Hippocampal formation (tissue), 2 donors: ENCODE measurements around the gene SUSD5.
"Not testable (repeated sequence)": the region's sequence is repeated elsewhere in the genome, so short reads cannot be mapped to it uniquely, and the experiment has no call there.

ENCODE experiments used
- DNase-seq, 2 donors: peaks; one replicate each; lab custom pipeline; 2025; lab: John Stamatoyannopoulos, UW

SUSD5 gene

GRCh38 chr3:33194303-33194702 is 24.3 kb downstream of the SUSD5 start:
- no peak for DNase-seq

GRCh38 chr3:33187368-33187634 is 31.3 kb downstream of the SUSD5 start:
- DNase-seq = no peak

DNA sequence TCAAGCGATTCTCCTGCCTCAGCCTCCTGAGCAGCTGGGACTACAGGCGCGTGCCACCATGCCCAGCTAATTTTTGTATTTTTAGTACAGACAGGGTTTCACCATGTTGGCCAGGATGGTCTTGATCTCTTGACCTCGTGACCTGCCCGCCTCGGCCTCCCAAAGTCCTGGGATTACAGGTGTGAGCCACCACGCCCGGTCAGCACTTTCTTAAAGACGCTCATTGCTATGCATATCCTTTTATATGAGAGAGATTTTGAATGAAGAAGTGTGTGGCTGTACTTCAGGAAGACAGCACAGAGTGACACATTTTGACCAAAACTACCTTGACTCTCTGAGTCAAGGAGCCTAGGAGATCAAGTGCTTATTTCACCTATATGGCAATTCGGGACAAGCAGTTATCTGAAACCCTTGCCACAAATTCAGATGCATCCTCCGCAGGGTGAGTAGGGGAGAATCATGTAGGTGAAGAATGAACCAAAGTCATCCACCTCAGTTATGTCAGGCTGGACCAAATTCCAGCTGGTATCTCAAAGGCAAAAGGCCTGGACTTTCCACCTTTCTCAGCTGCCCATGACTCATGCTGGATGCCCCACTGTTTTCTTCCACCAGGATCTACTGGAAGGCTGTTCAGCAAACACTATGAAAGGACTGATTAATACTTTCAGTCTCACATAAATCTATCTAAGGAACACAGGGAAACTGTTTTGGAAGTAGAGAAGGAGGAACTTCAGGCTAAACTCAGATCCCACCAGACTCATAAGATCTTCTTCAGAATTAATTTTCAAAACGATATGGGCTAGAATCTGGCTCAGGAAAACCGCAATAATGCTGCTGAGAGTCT is 31.9 kb downstream of the SUSD5 start:
- no peak for DNase-seq

DNA sequence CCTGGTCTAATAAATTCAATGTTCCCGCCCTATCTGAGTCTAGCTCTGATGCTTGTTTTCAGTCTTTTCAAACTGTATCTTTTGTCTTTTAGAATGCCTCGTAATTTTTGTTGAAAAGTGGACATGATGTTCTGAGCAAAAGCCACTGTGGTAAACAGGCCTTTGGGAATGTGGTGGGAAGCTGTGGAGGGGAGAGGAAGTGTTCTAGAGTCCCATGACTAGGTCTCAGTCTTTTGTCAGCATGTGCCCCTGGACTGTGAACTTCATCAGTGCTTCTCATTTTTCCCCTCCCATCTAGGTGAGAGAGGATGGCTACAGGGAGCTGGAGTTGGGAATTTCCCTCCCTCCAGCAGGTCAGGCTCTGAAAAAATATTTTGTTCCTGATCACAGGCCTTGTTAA is 33.7 kb downstream of the SUSD5 start:
- DNase-seq = no peak

DNA sequence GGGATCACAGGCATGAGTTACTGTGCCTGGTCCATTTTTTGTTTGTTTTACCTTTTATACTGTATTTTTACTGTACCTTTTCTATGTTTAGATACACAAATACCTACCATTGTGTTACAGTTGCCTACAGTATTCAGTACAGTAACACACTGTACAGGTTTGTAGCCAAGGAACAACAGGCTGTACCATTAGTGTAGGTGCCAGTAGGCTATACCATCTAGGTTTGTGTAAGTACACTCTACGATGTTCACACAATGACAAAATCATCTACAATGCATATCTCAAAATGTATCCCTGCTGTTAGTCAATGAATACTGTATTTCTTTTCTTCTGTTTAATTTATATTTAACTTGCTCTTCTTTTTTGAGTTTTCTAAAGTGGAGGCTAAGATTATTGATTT is 37.0 kb downstream of the SUSD5 start:
- DNase-seq = not testable (repeated sequence)

- DNase-seq = no peak
Measured at GRCh38 chr3:33181229-33181628, 37.4 kb downstream of the SUSD5 start.

DNA sequence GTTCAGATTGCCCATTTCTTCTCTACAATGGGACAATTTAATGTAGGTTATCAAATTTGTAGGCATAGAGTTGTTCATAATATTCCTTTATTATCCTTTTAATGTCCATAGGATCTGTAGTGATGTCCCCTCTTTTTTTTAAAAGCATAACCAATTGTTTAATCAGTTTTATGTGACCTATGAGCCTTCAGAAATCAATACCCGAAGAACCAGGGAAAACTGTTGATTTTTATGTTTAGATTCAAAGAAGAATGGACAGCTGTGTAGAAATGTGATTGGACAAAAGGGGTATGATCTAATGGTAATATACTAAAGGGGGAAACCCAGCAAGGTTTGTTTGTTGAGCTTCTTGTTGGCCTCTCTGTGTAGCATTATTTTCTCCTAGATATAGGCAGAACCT is 39.5 kb downstream of the SUSD5 start:
- DNase-seq = no peak

DNA sequence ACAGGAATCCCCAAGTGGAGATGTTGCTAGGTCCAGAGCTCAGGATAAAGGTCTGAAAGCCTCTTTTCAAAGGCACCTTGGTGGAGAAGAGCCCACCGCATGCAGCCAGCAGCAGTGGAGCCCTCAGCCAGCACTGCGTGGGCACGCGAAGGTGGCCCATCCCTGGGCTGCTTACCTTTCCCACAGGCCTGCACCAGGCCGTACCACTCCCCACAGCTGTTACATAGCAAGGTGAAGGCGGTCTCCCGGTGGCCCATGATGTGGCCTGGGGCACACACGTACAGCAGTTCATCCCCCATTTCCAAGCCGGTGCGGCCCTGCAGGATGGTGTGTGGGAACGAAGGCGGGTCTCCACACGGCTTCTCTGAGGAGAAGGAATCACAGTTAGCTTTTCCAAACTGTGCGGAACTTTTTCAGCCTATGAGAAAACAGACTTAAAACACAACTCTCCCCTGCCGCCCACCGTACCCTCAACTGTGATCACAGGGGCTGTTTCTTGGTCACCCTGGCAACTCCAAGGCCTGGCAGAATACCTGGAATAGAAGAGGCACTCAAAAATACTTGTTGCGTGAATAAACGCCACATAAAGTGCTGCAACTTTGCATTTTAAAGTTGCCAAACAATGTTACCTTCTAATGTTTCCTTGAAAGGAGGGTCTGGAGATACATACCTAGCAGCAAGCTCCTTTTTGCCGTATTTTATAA is 43.7 kb downstream of the SUSD5 start:
- no peak for DNase-seq

DNA sequence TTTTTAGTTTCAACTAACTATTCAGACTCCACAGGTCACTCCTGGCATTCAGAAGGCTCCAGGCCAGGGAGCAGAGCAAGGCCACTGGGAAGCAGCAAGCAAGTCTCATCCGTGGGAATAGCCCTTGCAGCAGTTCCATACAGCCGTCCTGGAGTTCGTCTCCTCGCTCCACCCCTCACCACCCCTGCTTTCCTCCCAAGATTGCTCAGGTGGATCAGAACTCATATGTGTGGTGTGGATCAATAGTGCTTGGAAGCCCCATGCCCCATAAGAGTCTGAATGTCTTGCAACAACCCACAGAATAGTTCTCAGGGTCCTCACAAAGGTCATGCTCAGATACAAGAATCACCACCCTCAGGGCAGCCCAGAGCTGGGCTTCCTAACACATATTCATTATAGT is 44.5 kb downstream of the SUSD5 start:
- no peak for DNase-seq

DNA sequence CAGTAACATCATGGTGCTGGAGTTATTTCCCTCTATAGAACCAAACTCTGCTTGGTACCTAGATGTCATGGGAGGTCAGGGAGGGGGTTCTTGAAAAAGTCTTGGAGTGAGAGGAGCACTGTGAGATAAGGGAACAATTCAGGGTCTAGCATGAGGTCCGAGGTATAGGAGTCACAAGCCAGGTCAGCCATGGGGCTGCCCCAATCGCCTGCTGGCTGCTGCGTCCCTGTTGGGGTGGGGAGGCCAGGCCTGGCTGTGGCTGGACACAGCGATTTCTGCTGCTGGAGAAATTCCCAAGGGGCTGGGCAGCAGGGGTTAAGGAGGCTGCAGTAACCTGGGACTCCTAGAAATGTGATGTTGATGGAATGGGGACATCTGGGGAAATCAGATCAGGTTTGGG is 44.9 kb downstream of the SUSD5 start:
- no peak for DNase-seq

DNA sequence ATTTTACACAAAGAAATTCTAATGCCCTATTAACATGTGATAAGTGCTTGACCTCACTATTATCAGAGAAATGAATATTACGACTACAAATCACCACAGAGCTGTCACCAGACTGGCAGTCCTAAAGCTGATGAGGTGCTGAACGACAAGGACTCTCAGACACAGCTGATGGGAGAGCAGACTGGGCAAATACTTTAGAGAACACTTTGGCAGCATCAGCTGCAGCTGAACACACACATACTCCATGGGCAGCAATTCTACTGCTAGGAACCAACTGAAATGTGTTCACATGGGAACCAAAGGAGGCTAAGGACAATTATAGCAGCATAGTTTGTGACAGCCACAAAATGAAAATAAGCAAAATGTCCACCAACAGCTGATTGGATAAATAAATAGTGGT is 45.5 kb downstream of the SUSD5 start:
- no peak for DNase-seq

DNA sequence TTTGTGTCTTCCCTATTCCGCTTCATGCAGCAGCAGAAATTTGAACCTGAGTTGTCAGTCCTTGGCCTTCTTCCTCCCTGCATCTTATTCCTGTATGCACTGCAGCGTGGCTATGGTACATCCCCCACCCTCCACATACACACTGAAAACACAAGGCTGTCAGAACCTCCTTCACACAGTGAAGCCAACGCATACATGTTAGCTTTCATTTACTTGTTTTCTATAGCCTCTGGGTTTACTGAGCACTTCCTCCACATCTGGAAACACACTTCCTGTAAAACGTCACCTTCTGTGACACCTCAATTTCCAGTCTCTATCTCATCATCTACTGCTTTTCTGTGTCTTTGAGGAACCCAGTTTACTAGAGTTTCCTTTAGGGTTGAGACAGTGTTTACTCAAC is 47.0 kb downstream of the SUSD5 start:
- no peak for DNase-seq

DNA sequence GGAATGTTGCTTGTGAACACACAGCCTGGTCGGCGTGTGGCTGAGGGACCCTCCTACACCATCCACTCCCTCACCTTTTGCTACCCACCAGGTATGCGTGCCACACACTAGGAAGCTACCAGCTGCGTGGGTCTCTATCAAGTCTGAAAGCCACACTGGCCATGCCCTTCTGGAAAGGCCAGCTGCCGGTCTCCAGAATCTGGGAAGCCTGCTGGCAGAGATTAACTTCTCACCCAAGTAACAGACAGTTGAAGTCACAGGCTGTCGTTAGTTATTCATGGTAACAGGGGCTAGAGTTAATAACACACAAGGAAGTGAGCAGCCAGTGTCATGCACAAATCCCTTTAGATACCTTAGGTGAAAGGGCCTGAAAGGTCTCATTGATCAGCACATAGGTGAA is 48.1 kb downstream of the SUSD5 start:
- no peak for DNase-seq

GRCh38 chr3:33167716-33168336 is 50.8 kb downstream of the SUSD5 start:
- no peak for DNase-seq

DNA sequence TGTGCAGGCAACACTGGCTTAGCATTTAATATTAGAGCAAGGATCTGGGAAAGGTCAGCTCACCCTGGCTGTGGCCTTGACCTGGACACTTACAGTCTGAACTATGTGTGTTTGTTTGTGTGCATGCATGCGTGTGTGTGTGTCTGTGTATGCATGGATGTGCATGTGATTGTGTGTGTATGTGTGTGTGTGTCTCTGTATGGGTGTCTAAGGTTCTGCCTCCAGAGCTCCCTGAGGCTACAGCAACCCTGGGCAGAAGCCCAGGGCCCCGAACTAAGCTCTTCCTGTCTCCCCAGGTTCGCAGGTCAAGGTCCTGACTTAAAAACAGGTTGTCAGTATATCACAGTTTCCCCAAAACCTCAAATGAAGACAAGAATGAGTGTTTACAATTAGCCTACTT is 51.3 kb downstream of the SUSD5 start:
- DNase-seq = no peak

DNA sequence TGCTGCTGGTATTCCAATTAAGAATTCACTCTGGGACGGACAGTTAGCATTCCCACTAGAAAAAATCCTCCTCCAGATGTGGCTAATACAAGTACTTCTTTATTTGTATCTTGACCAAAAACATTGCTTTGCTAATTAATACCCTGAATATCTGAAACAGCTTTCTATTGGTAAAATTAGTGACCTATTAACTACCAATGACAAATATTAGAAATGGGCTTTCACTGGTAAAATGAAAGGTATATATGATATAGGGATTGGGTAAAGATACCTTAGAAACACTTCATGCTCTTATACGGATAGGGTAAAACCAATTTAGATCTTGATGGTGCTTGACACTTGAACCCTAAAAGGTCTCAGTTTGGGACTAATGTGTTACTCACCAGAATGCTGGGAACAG is 52.5 kb downstream of the SUSD5 start:
- DNase-seq = no peak

GRCh38 chr3:33165372-33165771 is 53.2 kb downstream of the SUSD5 start:
- no peak for DNase-seq

DNA sequence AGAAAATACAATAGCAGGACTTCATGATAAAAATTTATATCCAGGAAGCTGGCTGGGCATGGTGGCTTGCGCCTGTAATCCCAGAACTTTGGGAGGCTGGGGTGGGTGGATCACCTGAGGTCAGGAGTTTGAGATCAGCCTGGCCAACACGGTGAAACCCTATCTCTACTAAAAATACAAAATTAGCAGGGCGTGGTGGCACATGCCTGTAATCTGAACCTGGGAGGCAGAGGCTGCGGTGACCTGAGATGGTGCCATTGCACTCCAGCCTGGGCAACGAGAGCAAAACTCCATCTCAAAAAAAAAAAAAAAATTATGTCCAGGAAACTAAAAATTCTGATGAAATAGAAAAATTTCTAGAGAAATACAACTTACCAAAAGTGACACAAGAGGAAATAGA is 56.0 kb downstream of the SUSD5 start:
- not testable (repeated sequence) for DNase-seq

DNA sequence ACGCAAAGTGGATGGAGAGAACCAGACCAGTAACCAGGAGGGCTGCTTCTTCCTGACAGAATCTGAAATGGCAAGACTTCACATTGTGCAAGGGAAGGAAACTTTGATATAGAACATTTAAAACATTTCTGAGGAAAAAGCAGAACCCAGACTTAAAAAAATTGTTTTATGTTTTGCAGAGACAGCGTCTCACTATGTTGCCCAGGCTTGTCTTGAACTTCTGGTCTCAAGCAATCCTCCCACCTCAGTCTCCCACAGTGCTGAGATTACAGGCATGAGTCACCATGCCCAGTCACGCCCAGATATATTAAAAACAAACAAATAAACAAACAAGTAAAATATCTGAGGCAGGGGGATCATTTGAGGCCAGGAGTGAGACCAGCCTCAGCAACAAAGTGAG is 58.6 kb downstream of the SUSD5 start:
- no peak for DNase-seq

DNA sequence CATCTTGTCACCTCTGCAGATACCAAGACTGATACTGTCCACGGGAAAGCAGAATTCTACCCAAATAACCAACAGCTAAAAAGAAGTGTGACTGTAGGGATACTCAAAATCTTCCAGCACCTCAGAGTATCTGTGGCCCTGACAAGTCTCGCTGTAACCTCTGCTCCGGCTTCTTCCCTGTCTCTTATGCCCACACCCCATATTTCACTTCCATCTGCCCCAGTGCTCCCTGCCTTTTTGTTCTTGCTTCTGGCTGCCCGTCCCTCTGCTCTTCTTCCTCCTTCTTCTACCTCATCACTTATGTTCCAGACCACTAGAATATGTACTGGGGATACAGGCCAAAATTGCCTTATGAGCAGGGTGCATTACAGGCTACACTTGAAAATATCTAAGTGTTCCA is 59.4 kb downstream of the SUSD5 start:
- DNase-seq = no peak

DNA sequence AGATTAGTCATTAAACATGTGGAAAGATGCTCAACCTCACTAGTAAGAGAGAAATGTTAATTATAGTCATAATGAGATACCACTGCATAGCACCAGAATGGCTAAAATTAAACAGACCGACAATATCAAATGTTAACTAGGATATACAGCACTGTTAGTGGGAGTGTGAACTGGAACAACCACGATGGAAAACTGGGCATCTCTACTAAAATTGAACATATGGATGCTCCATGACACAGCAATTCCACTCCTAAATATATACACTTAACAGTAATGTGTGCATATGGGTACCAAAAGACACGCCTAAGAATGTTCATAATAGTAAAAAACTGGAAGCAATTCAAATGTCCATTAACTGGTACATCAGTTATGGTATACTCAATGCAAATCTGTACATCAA is 63.3 kb downstream of the SUSD5 start:
- DNase-seq = no peak

DNA sequence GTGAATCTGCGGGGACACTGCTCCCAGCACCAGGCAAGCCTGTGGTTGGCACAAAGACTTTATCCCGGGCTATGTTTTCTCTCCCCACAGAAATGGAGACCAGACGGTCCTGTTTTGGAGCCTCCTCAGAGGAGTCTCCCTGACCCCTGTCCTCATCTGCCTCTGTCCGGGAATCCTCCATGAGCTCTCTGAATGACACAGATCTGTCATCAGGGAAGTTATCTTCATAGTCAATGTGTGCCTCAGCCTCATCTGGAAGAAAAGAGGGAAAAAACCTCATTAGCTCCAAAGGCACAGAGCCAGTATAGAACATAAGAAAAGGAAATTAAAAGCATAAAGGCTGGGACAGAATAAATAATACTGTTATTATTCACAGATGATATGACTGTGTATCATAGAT is 64.8 kb downstream of the SUSD5 start:
- no peak for DNase-seq
